ENCODE results near the gene AQP12A.

AQP12A gene

GRCh38 chr2:240713071-240713927, 21.6 kb downstream of the AQP12A start:
- no peak for DNase-seq (ENCODE audit: low read depth)
- TF ChIP-seq CTCF (conservative IDR thresholded peaks at IDR 0.05; ENCODE audit: low read length): no peak
- H3K4me3 ChIP-seq (ENCODE audit: low read length): no peak overlapping the region

- no peak for TF ChIP-seq CTCF (conservative IDR thresholded peaks at IDR 0.05; ENCODE audit: low read length)
- no peak for DNase-seq (ENCODE audit: low read depth)
- H3K4me3 ChIP-seq (ENCODE audit: low read length): no peak overlapping the region
These were observed 22.5 kb downstream of the AQP12A start for GRCh38 chr2:240713928-240714746.

GRCh38 chr2:240714747-240715725, 23.4 kb downstream of the AQP12A start:
- no peak for TF ChIP-seq CTCF (conservative IDR thresholded peaks at IDR 0.05; ENCODE audit: low read length)
- H3K4me3 ChIP-seq (ENCODE audit: low read length): no peak overlapping the region
- DNase-seq (ENCODE audit: low read depth): no peak

DNA sequence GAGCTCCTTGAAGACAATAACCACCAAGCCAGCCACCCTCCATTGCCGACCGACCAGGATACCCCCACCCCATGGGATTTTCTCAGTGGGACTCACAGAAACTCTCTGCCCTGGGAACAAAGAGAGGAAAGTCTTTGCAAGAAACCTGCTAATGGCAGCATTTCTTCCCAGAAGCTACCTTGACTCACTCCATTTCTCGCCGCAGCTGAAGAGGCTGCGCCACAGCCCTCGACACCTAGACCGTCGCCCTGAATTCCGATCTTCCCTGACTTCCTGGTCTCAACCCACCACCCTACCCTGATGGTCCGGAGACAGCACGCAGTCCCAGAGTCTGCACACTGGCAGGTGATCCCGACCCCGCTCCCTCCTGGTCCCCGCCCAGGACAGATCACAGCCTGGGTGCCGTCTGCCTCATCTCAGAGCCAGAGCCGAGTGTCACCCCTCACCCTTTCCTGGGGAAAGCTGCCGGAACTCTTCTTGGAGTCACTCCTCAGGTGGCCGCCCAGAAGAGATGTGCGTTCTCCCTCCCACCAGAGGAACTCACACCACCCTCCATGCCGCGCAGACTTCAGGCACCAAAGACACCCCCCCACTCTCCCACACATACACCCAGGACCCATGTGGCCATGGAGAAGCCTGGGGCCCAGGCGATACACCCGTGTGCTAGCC, 24.6 kb downstream of the AQP12A start:
- no peak overlapping the region for H3K4me3 ChIP-seq (ENCODE audit: low read length)
- no peak for TF ChIP-seq CTCF (conservative IDR thresholded peaks at IDR 0.05; ENCODE audit: low read length)
- no peak for DNase-seq (ENCODE audit: low read depth)

DNA sequence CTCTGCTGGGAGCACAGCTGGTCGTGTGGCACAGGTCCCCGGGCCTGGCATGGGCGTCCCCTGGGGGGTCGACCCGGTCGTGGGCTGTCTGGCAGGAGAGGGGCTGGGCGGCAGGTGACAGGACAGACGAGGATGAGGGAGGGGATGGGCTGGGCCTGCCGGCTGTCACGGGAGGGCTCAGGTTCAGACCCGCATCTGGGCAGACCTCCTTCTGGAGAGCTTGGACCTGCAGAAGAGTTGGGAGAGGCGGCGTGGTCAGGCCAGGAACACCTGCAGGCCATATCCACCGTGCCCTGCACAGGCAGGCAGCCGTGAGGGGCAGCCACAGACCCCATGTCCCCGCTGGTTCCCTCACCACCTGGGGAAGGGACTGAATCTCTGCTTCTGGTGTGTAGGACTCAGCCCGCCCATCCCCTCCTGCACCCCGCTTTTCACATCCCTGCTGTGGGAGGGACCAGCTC, 25.5 kb downstream of the AQP12A start:
- H3K4me3 ChIP-seq (ENCODE audit: low read length): no peak overlapping the region
- TF ChIP-seq CTCF (conservative IDR thresholded peaks at IDR 0.05; ENCODE audit: low read length): no peak
- no peak for DNase-seq (ENCODE audit: low read depth)

Data from AG10803 (cell line).